PC-9 (cell line): ENCODE measurements around the gene PIK3R5. TPM values are rescaled to one million over a fixed set of nuclear protein-coding genes. Genes with fewer than 3 reads are reported as not detected.

ENCODE experiments used
- BruUV-seq: library from RNA; stranded (reverse); fragments of 400-500 nt; replicated peaks from 2 replicates; lab custom pipeline; 2021; lab: Mats Ljungman, UMichigan
- CTCF ChIA-PET: fragments of 300-600 bp; sonication (Branson Sonifier 250); formaldehyde crosslinking; loops from one replicate; lab custom pipeline; 2022; ENCODE audit warnings: antibody characterized with exemption; lab: Charles Lee
- POLR2A ChIA-PET: fragments of 300-600 bp; sonication (Branson Sonifier 250); formaldehyde crosslinking; loops from one replicate; lab custom pipeline; 2022; ENCODE audit warnings: antibody characterized with exemption; ENCODE audit not compliant: unreplicated experiment; lab: Charles Lee
- DNase-seq, 2 experiments: peaks; one replicate each; pipeline versions ENCODE4 v3.0.0 to v3.0.0-alpha.2; 2015 to 2022; ENCODE audit warnings: mixed read lengths in 1 of 2
- H2AFZ ChIP-seq: fragments of 200-600 bp; sonication (generic); 2 replicates; pipeline ENCODE4 v1.8.1; 2017; ENCODE audit warnings: antibody characterized with exemption
- H3F3A ChIP-seq: fragments of 200-600 bp; sonication (generic); 2 replicates; pipeline ENCODE4 v1.8.1; 2017; ENCODE audit warnings: antibody characterized with exemption, mild to moderate bottlenecking, low read depth; ENCODE audit not compliant: insufficient read depth
- H3K27ac ChIP-seq: fragments of 200-600 bp; sonication (generic); 2 replicates; pipeline ENCODE4 v1.6.1; 2016; ENCODE audit warnings: mixed run types
- H3K27me3 ChIP-seq: fragments of 200-600 bp; sonication (generic); 2 replicates; pipeline ENCODE4 v1.6.1; 2016; ENCODE audit warnings: low read depth, mixed run types; ENCODE audit not compliant: insufficient read depth
- H3K36me3 ChIP-seq: fragments of 200-600 bp; sonication (generic); 2 replicates; pipeline ENCODE4 v1.6.1; 2016; ENCODE audit warnings: low read depth, mixed run types
- H3K4me1 ChIP-seq: fragments of 200-600 bp; sonication (generic); replicated peaks from 2 replicates; pipeline ENCODE4 v1.6.1; 2016; ENCODE audit warnings: mixed run types; ENCODE audit not compliant: insufficient read depth
- H3K4me2 ChIP-seq: fragments of 200-600 bp; sonication (generic); 2 replicates; pipeline ENCODE4 v1.6.1; 2017; ENCODE audit warnings: mixed run types
- H3K4me3 ChIP-seq: fragments of 200-600 bp; sonication (generic); 2 replicates; pipeline ENCODE4 v1.6.1; 2016; ENCODE audit warnings: mixed run types
- H3K79me2 ChIP-seq: fragments of 200-600 bp; sonication (generic); 2 replicates; pipeline ENCODE4 v1.6.1; 2017; ENCODE audit warnings: low read depth, mixed run types
- H3K9me2 ChIP-seq: fragments of 200-600 bp; sonication (generic); 2 replicates; pipeline ENCODE4 v1.8.1; 2017; ENCODE audit warnings: mild to moderate bottlenecking; ENCODE audit not compliant: insufficient read depth
- H3K9me3 ChIP-seq: fragments of 200-600 bp; sonication (generic); 2 replicates; pipeline ENCODE4 v1.8.1; 2016; ENCODE audit warnings: low read depth; ENCODE audit not compliant: insufficient read depth
- H4K20me1 ChIP-seq: fragments of 200-600 bp; sonication (generic); 2 replicates; pipeline ENCODE4 v1.8.1; 2017; ENCODE audit not compliant: insufficient read depth
- CTCF ChIP-seq: fragments of 200-600 bp; sonication (generic); conservative IDR thresholded peaks from 2 replicates; pipeline ENCODE4 v1.6.1; 2017; ENCODE audit warnings: mixed run types, antibody characterized with exemption, mild to moderate bottlenecking, moderate library complexity
- EZH2 ChIP-seq: fragments of 200-600 bp; sonication (generic); IDR thresholded peaks from 2 replicates; pipeline ENCODE4 v1.8.0; 2017; ENCODE audit warnings: antibody characterized with exemption, low read depth
- intact Hi-C: fragments of 100-400 bp; cut with micrococcal nuclease; formaldehyde crosslinking; loops from one replicate; pipeline ENCODE4 v1.10.0; 2022; ENCODE audit not compliant: unreplicated experiment
- total RNA-seq: library from RNA; stranded (reverse); gene quantifications from 2 replicates; pipeline ENCODE4 v1.2.3, GENCODE V29; 2021

The PIK3R5 gene
- total RNA-seq, 1 experiment from 2014 or later: not detected

- H3K9me3 ChIP-seq: no peaks in the 10 kb centered on the region
- H3K36me3 ChIP-seq: no peaks in the 10 kb centered on the region
- H2AFZ ChIP-seq: no peak overlapping the region
- no peaks in the 10 kb centered on the region for H3K9me2 ChIP-seq
- no peak overlapping the region for H3K4me3 ChIP-seq
- BruUV-seq: no TSS peak
- TF ChIP-seq CTCF (no peak), EZH2 (no peak)
- H3K79me2 ChIP-seq: no peaks in the 10 kb centered on the region
- H3F3A ChIP-seq: no peaks in the 10 kb centered on the region
- no peak overlapping the region for H3K27ac ChIP-seq
- no peak for DNase-seq
- no peak overlapping the region for H3K4me2 ChIP-seq
- ChIA-PET POLR2A (no interaction called here), CTCF (no interaction called here)
- no peaks in the 10 kb centered on the region for H3K4me1 ChIP-seq
- no peaks in the 10 kb centered on the region for H4K20me1 ChIP-seq
- H3K27me3 ChIP-seq: peaks cover 8% of the 10 kb centered on the region; the same call in 1 of the 2 replicates
- intact Hi-C loops: no loop called here
These were observed 40.9 kb downstream of the PIK3R5 start for GRCh38 chr17:8924595-8924994.

DNA sequence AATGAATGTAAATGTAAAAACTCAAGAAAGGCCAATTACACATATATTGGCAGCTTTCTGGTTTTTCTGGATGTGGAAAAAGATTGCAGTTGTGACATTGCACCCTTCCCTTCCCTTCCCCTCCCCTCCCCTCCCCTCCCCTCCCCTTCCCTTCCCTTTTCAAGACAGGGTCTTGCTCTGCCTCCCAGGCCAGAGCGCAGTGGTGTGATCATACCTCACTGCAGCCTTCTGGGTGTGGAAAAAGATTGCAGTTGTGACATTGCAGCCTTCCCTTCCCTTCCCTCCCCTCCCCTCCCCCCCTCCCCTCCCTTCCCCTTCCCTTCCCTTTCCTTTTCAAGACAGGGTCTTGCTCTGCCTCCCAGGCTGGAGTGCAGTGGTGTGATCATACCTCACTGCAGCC is 41.7 kb downstream of the PIK3R5 start:
- no TSS peak for BruUV-seq
- H3K79me2 ChIP-seq: no peaks in the 10 kb centered on the region
- H3K4me1 ChIP-seq: no peaks in the 10 kb centered on the region
- intact Hi-C loops: no loop called here
- DNase-seq: no peak
- no peaks in the 10 kb centered on the region for H3F3A ChIP-seq
- peaks cover 8% of the 10 kb centered on the region; the same call in 1 of the 2 replicates for H3K27me3 ChIP-seq
- H2AFZ ChIP-seq: no peak overlapping the region
- H3K36me3 ChIP-seq: no peaks in the 10 kb centered on the region
- TF ChIP-seq EZH2: no peak
- TF ChIP-seq CTCF: no peak
- H3K4me2 ChIP-seq: no peak overlapping the region
- H3K4me3 ChIP-seq: no peak overlapping the region
- ChIA-PET POLR2A (interaction anchor here (0.6 kb wide), 1 partner anchor 543 kb away, joined by 4 read pairs; no protein-coding TSS in a partner anchor), CTCF (no interaction called here)
- no peak overlapping the region for H3K27ac ChIP-seq
- H3K9me3 ChIP-seq: no peaks in the 10 kb centered on the region
- H4K20me1 ChIP-seq: no peaks in the 10 kb centered on the region
- H3K9me2 ChIP-seq: no peaks in the 10 kb centered on the region

- Histone ChIP-seq H3K9me2 (no peaks in the 10 kb centered on the region), H2AFZ (no peak overlapping the region), H3K27ac (no peak overlapping the region), H4K20me1 (no peaks in the 10 kb centered on the region), H3K4me1 (no peaks in the 10 kb centered on the region), H3K4me2 (no peak overlapping the region), H3K79me2 (no peaks in the 10 kb centered on the region), H3K27me3 (peaks cover 8% of the 10 kb centered on the region; the same call in 1 of the 2 replicates), H3K4me3 (no peak overlapping the region), H3K36me3 (no peaks in the 10 kb centered on the region), H3F3A (no peaks in the 10 kb centered on the region), H3K9me3 (no peaks in the 10 kb centered on the region)
- ChIA-PET CTCF (no interaction called here), POLR2A (interaction anchor here (0.6 kb wide), 1 partner anchor 542 kb away, joined by 4 read pairs; no protein-coding TSS in a partner anchor)
- TF ChIP-seq EZH2: no peak
- DNase-seq: no peak
- no TSS peak for BruUV-seq
- intact Hi-C loops: no loop called here
These were observed 42.6 kb downstream of the PIK3R5 start for GRCh38 chr17:8922928-8923327.

DNA sequence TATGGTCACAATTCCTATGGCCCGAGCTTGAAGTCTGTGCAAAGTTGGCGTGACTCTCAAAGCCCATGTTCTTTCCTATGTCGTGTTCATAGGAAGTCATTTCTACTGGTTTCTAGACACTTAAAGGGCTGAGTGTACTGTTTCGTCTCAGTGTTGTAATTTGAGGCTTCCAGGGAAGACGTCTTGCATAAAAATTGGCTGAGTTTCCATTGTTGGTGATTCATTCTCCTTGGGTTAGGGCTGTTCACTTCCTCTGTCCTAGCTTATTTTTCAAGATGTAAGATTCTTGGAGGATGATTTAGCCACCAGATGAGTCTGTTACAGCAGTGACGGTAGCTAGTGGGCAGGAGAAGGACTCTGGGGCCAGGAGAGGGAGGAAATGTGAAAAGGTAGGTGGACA is 43.1 kb downstream of the PIK3R5 start:
- no peaks in the 10 kb centered on the region for H3F3A ChIP-seq
- peaks cover 8% of the 10 kb centered on the region; the same call in 1 of the 2 replicates for H3K27me3 ChIP-seq
- no peaks in the 10 kb centered on the region for H3K9me3 ChIP-seq
- intact Hi-C loops: no loop called here
- no peak overlapping the region for H3K4me3 ChIP-seq
- no peak overlapping the region for H3K27ac ChIP-seq
- POLR2A ChIA-PET: no interaction called here
- H3K4me2 ChIP-seq: no peak overlapping the region
- H4K20me1 ChIP-seq: no peaks in the 10 kb centered on the region
- TF ChIP-seq CTCF (no peak), EZH2 (no peak)
- no peak overlapping the region for H2AFZ ChIP-seq
- no TSS peak for BruUV-seq
- no peaks in the 10 kb centered on the region for H3K9me2 ChIP-seq
- H3K4me1 ChIP-seq: no peaks in the 10 kb centered on the region
- no peaks in the 10 kb centered on the region for H3K79me2 ChIP-seq
- H3K36me3 ChIP-seq: no peaks in the 10 kb centered on the region
- CTCF ChIA-PET: no interaction called here
- DNase-seq: no peak
